Activated naive CD8-positive, alpha-beta T cell (primary cell): ENCODE results near the gene CNIH1.
"Not testable (repeated sequence)": the region's sequence is repeated elsewhere in the genome, so short reads cannot be mapped to it uniquely, and the experiment has no call there.

Experiments used
- H3K27ac Mint-ChIP-seq: one replicate; pipeline ENCODE4 v1.8.0; 2021; ENCODE audit warnings: mixed read lengths
- H3K27me3 Mint-ChIP-seq: one replicate; pipeline ENCODE4 v1.8.0; 2021; ENCODE audit warnings: mixed read lengths
- H3K36me3 Mint-ChIP-seq: one replicate; pipeline ENCODE4 v1.8.0; 2021; ENCODE audit warnings: mixed read lengths
- H3K4me1 Mint-ChIP-seq: one replicate; pipeline ENCODE4 v1.8.0; 2021; ENCODE audit warnings: low read depth, mixed read lengths
- H3K4me3 Mint-ChIP-seq: one replicate; pipeline ENCODE4 v1.8.0; 2021; ENCODE audit warnings: mild to moderate bottlenecking, mixed read lengths
- H3K9me3 Mint-ChIP-seq: one replicate; pipeline ENCODE4 v1.8.0; 2021; ENCODE audit warnings: low read depth, mixed read lengths

Gene CNIH1

DNA sequence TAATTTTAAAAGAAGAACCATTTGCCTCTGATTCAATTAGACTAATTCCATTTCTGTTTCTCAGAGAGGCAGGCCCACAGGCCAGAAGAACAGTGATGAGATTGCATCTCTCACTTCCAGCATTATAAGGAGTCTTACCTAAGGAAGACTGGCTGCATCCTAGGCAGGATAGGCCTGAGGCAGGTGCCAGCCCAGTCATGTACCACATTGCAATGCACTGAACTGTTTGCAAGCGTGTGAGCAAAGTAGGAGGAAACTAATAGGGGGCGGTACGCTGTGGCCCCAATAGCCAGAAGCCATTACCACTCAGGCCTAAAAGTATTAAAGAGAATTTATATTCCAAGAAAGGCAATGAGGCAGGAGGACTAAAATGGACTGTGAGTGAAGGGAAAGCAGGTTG, 12.1 kb upstream of the CNIH1 start:
- H3K4me3 Mint-ChIP-seq = no peak overlapping the region
- H3K27me3 Mint-ChIP-seq = peaks cover 2% of the 10 kb centered on the region
- H3K27ac Mint-ChIP-seq = no peak overlapping the region
- peaks cover 2% of the 10 kb centered on the region for H3K36me3 Mint-ChIP-seq
- H3K9me3 Mint-ChIP-seq = no peaks in the 10 kb centered on the region
- H3K4me1 Mint-ChIP-seq = no peaks in the 10 kb centered on the region

DNA sequence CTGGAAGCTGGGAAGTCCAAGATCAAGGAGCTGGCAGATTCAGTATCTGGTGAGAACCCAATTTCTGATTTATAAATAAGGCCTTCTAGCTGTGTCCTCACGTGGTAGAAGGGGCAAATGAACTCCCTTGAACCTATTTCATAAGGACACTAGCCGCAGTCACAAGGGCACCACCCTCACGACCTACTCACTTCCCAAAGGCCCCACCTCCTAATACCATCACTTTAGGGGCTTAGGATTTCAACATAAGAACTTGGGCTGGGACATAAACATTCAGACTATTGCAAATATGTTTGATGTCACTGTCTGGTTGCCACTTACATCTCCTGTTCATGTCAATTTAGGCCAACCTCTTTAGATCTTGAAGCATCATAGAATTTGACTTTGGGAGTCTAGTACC, 10.8 kb upstream of the CNIH1 start:
- H3K36me3 Mint-ChIP-seq = peaks cover 4% of the 10 kb centered on the region
- H3K9me3 Mint-ChIP-seq = no peaks in the 10 kb centered on the region
- no peak overlapping the region for H3K4me3 Mint-ChIP-seq
- H3K27me3 Mint-ChIP-seq = peaks cover 2% of the 10 kb centered on the region
- no peaks in the 10 kb centered on the region for H3K4me1 Mint-ChIP-seq
- no peak overlapping the region for H3K27ac Mint-ChIP-seq

DNA sequence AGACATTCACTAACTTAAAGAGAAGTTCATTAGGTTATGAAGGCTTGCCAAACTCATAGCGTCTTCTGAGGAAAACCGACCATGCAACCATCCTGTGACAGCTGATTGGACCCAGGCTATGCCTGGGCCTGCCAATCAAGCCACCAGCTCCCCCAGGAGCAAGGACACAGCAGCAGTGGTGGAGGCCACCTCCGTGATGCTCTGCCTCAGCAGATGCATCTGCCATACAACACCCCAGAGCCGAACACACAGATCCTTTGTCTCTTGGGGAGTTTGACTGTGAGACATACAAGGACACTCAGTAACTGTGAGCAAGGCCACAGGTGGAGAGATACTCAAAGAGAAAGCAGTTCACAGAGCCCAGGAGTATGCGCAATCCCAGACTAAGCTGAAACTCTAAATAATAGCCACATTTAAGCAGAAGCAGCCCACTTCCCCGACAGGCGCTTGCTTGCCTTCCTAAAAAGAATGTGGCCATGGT, 10.0 kb upstream of the CNIH1 start:
- H3K4me1 Mint-ChIP-seq = no peaks in the 10 kb centered on the region
- peaks cover 7% of the 10 kb centered on the region for H3K36me3 Mint-ChIP-seq
- H3K27ac Mint-ChIP-seq = no peak overlapping the region
- H3K27me3 Mint-ChIP-seq = peaks cover 4% of the 10 kb centered on the region
- H3K4me3 Mint-ChIP-seq = no peak overlapping the region
- H3K9me3 Mint-ChIP-seq = no peaks in the 10 kb centered on the region

DNA sequence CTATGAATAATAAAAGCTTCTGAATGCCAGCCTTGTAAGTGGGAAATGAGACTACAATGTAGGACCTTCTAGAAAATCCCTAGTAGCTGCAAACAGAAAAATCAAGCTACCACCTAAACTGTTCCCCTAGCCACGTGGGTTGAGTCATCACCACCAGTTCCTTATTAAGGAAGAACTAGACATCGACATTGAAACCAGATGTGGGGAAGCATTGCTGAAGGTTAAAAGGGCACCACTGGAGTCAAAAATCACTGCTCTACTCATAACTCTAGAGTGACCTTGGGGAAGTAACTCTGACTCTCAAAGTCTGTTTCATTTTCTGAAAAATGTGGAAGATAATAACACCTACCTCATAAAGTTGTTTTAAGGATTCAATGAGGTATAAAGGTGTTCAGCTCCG, 9.4 kb upstream of the CNIH1 start:
- Mint-ChIP-seq H3K4me3 (no peak overlapping the region), H3K36me3 (peaks cover 7% of the 10 kb centered on the region), H3K27ac (no peak overlapping the region), H3K9me3 (no peaks in the 10 kb centered on the region), H3K27me3 (peaks cover 4% of the 10 kb centered on the region), H3K4me1 (no peaks in the 10 kb centered on the region)

- Mint-ChIP-seq H3K27me3 (peaks cover 4% of the 10 kb centered on the region), H3K4me1 (no peaks in the 10 kb centered on the region), H3K9me3 (no peaks in the 10 kb centered on the region), H3K36me3 (peaks cover 7% of the 10 kb centered on the region), H3K27ac (no peak overlapping the region), H3K4me3 (no peak overlapping the region)
Observed at GRCh38 chr14:54447231-54447692, 6.1 kb upstream of the CNIH1 start.

GRCh38 chr14:54446161-54446693, 5.1 kb upstream of the CNIH1 start:
- Mint-ChIP-seq H3K4me1 (peaks cover 9% of the 10 kb centered on the region), H3K27me3 (peaks cover 4% of the 10 kb centered on the region), H3K4me3 (no peak overlapping the region), H3K27ac (no peak overlapping the region), H3K36me3 (peaks cover 7% of the 10 kb centered on the region), H3K9me3 (no peaks in the 10 kb centered on the region)

GRCh38 chr14:54444681-54445080, 3.5 kb upstream of the CNIH1 start:
- peaks cover 5% of the 10 kb centered on the region for H3K36me3 Mint-ChIP-seq
- no peak overlapping the region for H3K27ac Mint-ChIP-seq
- H3K4me1 Mint-ChIP-seq = peaks cover 19% of the 10 kb centered on the region
- no peak overlapping the region for H3K4me3 Mint-ChIP-seq
- H3K9me3 Mint-ChIP-seq = no peaks in the 10 kb centered on the region
- peaks cover 3% of the 10 kb centered on the region for H3K27me3 Mint-ChIP-seq

DNA sequence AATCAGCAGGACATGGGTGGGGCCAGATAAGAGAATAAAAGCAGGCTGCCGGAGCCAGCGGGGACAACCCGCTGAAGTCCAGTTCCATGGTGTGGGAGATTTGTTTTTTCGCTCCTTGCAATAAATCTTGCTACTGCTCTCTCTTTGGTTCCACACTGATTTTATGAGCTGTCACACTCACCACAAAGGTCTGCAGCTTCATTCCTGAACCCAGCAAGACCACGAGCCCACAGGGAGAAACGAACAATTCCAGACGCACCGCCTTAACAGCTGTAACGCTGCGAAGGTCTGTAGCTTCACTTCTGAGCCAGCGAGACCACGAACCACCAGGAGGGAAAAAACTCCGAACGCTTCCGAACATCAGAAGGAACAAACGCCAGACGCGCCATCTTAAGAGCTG, 2.8 kb upstream of the CNIH1 start:
- no peaks in the 10 kb centered on the region for H3K9me3 Mint-ChIP-seq
- no peak overlapping the region for H3K27ac Mint-ChIP-seq
- H3K36me3 Mint-ChIP-seq = peaks cover 5% of the 10 kb centered on the region
- H3K4me1 Mint-ChIP-seq = peaks cover 24% of the 10 kb centered on the region
- peaks cover 3% of the 10 kb centered on the region for H3K27me3 Mint-ChIP-seq
- H3K4me3 Mint-ChIP-seq = no peak overlapping the region

DNA sequence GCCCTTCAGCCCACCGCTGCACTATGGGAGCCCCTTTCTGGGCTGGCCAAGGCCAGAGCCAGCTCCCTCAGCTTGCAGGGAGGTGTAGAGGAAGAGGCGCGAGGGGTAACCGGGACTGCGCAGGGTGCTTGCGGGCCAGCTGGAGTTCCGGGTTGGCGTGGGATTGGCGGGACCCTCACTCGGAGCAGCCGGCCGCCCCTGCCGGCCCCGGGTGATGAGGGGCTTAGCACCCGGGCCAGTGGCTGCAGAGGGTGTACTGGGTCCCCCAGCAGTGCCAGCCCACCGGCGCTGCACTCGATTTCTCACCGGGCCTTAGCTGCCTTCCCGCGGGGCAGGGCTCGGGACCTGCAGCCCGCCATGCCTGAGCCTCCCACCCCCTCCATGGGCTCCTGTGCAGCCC, 1.8 kb upstream of the CNIH1 start:
- peaks cover 34% of the 10 kb centered on the region for H3K4me1 Mint-ChIP-seq
- H3K4me3 Mint-ChIP-seq, H3K27me3 Mint-ChIP-seq, H3K9me3 Mint-ChIP-seq, H3K27ac Mint-ChIP-seq, H3K36me3 Mint-ChIP-seq: not testable (repeated sequence)

DNA sequence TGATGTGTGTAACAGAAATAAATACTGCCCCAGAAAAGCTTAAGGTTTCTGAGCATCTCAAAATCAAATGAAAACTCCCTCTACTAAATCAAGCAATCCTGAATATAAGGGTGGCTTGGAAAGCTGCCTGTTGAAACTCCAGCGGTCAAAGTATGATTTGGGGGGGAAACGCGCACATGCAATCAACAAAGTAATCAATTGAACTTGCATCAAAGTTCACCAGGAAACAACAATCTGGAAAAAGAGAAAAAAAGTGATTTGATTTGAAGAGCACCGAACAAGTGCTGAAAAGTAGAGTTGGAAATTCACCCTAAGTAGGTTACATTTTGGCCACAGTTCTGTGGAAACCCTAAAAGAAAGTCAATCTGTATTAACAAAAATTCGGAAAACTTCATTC, 700 bp downstream of the CNIH1 start:
- H3K4me3 Mint-ChIP-seq = peak overlapping the region; percentile 94
- H3K36me3 Mint-ChIP-seq = peaks cover 3% of the 10 kb centered on the region
- peak overlapping the region; percentile 90 for H3K27ac Mint-ChIP-seq
- no peaks in the 10 kb centered on the region for H3K27me3 Mint-ChIP-seq
- peaks cover 54% of the 10 kb centered on the region for H3K4me1 Mint-ChIP-seq
- no peaks in the 10 kb centered on the region for H3K9me3 Mint-ChIP-seq

DNA sequence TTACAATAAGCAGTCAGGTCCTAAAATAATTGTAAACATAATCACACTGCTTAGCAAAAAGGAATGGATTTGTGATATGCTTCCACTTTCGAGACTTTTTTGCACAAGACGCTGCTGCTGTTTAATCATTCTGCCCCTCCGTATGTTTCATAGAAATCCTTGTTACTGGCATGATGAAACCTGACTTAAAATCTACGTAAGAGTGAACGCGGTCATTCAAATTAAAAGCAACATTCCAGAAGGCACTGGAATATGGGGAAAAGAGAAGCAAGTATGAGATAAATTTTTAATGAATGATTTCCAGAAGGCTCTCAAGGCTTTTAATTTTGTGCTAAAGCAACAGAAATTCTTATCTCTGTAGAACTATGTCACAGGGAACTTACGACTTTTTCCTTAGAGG, 1.1 kb downstream of the CNIH1 start:
- peak overlapping the region; percentile 90 for H3K27ac Mint-ChIP-seq
- H3K9me3 Mint-ChIP-seq = no peaks in the 10 kb centered on the region
- H3K4me3 Mint-ChIP-seq = peak overlapping the region; percentile 94
- peaks cover 59% of the 10 kb centered on the region for H3K4me1 Mint-ChIP-seq
- peaks cover 3% of the 10 kb centered on the region for H3K36me3 Mint-ChIP-seq
- H3K27me3 Mint-ChIP-seq = no peaks in the 10 kb centered on the region

DNA sequence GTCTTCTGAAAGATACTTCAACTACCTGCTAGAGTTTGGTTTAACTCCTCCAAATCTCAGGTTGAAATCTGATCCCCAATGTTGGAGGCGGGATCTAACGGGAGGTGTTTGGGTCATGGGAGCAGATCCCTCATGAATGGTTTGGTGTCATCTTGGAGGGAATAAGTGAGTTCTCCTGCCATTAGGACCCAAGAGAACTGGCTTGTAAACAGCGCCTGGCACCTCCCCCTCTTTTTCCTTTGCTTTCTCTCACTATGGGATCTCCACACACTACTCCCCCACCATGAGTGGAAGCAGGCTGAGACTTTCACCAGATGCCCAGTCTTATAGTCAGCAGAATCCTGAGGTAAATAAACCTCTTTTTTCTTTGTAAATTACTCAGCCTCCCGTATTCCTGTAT, 2.5 kb downstream of the CNIH1 start:
- Mint-ChIP-seq H3K4me3 (peak overlapping the region; percentile 59), H3K36me3 (peaks cover 6% of the 10 kb centered on the region), H3K9me3 (no peaks in the 10 kb centered on the region), H3K27ac (no peak overlapping the region), H3K4me1 (peaks cover 72% of the 10 kb centered on the region), H3K27me3 (no peaks in the 10 kb centered on the region)

- peak overlapping the region; percentile 20 for H3K4me3 Mint-ChIP-seq
- H3K36me3 Mint-ChIP-seq, H3K27me3 Mint-ChIP-seq, H3K27ac Mint-ChIP-seq, H3K9me3 Mint-ChIP-seq: not testable (repeated sequence)
- peaks cover 79% of the 10 kb centered on the region for H3K4me1 Mint-ChIP-seq
Observed at GRCh38 chr14:54437954-54438353, 3.2 kb downstream of the CNIH1 start.

- peak overlapping the region; percentile 79 for H3K4me3 Mint-ChIP-seq
- peak overlapping the region; percentile 84 for H3K27ac Mint-ChIP-seq
- H3K4me1 Mint-ChIP-seq = peaks cover 77% of the 10 kb centered on the region
- H3K27me3 Mint-ChIP-seq = no peaks in the 10 kb centered on the region
- peaks cover 6% of the 10 kb centered on the region for H3K36me3 Mint-ChIP-seq
- no peaks in the 10 kb centered on the region for H3K9me3 Mint-ChIP-seq
Observed at GRCh38 chr14:54435500-54435981, 5.6 kb downstream of the CNIH1 start.

- H3K9me3 Mint-ChIP-seq = no peaks in the 10 kb centered on the region
Observed at GRCh38 chr14:54428527-54428926, 12.6 kb downstream of the CNIH1 start.

GRCh38 chr14:54427871-54428270, 13.3 kb downstream of the CNIH1 start:
- H3K9me3 Mint-ChIP-seq = no peaks in the 10 kb centered on the region
- H3K27me3 Mint-ChIP-seq = no peaks in the 10 kb centered on the region
- peaks cover 2% of the 10 kb centered on the region for H3K36me3 Mint-ChIP-seq
- H3K27ac Mint-ChIP-seq = peak overlapping the region; percentile 86
- H3K4me3 Mint-ChIP-seq = peak overlapping the region; percentile 3
- peaks cover 33% of the 10 kb centered on the region for H3K4me1 Mint-ChIP-seq

More at GRCh38 chr14:54428527-54428926, 12.6 kb downstream of the CNIH1 start:
- H3K36me3 Mint-ChIP-seq = peaks cover 2% of the 10 kb centered on the region
- H3K4me3 Mint-ChIP-seq = peak overlapping the region; percentile 35
- H3K27me3 Mint-ChIP-seq = no peaks in the 10 kb centered on the region
- H3K4me1 Mint-ChIP-seq = peaks cover 39% of the 10 kb centered on the region
- H3K27ac Mint-ChIP-seq = peak overlapping the region; percentile 86
